IMR-90 (cell line): ENCODE measurements around the gene BTG4. TPM values are rescaled to one million over a fixed set of nuclear protein-coding genes. Genes with fewer than 3 reads are reported as not detected.

Experiments
- ATAC-seq: fragments of 200-7000 bp; cut with Tn5 transposase; 2 replicates; pipeline ENCODE4 v1.9.1; 2020; ENCODE audit warnings: low read depth, mild to moderate bottlenecking, moderate library complexity
- BruUV-seq: library from RNA; stranded (reverse); fragments of 400-500 nt; replicated peaks from 2 replicates; lab custom pipeline; 2021; lab: Mats Ljungman, UMichigan
- CTCF ChIA-PET: fragments of 300-600 bp; formaldehyde crosslinking; extraction: SDS; loops from one replicate; lab custom pipeline; 2021; ENCODE audit warnings: antibody characterized with exemption; lab: Yijun Ruan, JAX
- POLR2A ChIA-PET: fragments of 300-600 bp; sonication (Branson Sonifier 250); formaldehyde crosslinking; loops from one replicate; lab custom pipeline; 2022; ENCODE audit warnings: antibody characterized with exemption; ENCODE audit not compliant: unreplicated experiment; lab: Charles Lee
- DNase-seq: peaks from one replicate; pipeline ENCODE4 v3.0.0; 2013
- H2AFZ ChIP-seq: replicated peaks from 2 replicates; pipeline ENCODE3; 2013; ENCODE audit warnings: low read length, mild to moderate bottlenecking; ENCODE audit not compliant: poor library complexity
- H2AK5ac ChIP-seq: 2 replicates; pipeline ENCODE4 v1.6.1; 2013; ENCODE audit warnings: low read depth, low read length, inconsistent platforms
- H2AK9ac ChIP-seq: replicated peaks from 2 replicates; pipeline ENCODE3; 2013; ENCODE audit warnings: mild to moderate bottlenecking, low read depth, low read length, moderate library complexity; ENCODE audit not compliant: poor library complexity
- H2BK120ac ChIP-seq: 2 replicates; pipeline ENCODE4 v1.6.1; 2013; ENCODE audit warnings: low read depth, low read length, inconsistent platforms
- H2BK15ac ChIP-seq: 3 replicates; pipeline ENCODE4 v1.6.1; 2013; ENCODE audit warnings: low read depth, low read length, inconsistent platforms
- H2BK20ac ChIP-seq: 2 replicates; pipeline ENCODE4 v1.6.1; 2013; ENCODE audit warnings: low read depth, mild to moderate bottlenecking, inconsistent platforms, low read length, moderate library complexity
- H2BK5ac ChIP-seq: 2 replicates; pipeline ENCODE4 v1.6.1; 2013; ENCODE audit warnings: mild to moderate bottlenecking, low read depth, low read length, inconsistent platforms; ENCODE audit not compliant: poor library complexity, severe bottlenecking
- H3K14ac ChIP-seq: replicated peaks from 2 replicates; pipeline ENCODE4 v1.6.1; 2013; ENCODE audit warnings: low read depth, low read length, inconsistent platforms
- H3K18ac ChIP-seq: 2 replicates; pipeline ENCODE4 v1.6.1; 2013; ENCODE audit warnings: low read depth, low read length, control low read depth
- H3K23ac ChIP-seq: 2 replicates; pipeline ENCODE4 v1.6.1; 2013; ENCODE audit warnings: low read depth, low read length, inconsistent platforms
- H3K27ac ChIP-seq: 2 replicates; pipeline ENCODE4 v1.5.1; 2013; ENCODE audit warnings: mild to moderate bottlenecking, control low read depth, low read length; ENCODE audit not compliant: insufficient read depth
- H3K27me3 ChIP-seq: 2 replicates; pipeline ENCODE4 v1.6.1; 2013; ENCODE audit warnings: low read length; ENCODE audit not compliant: control insufficient read depth, insufficient read depth
- H3K36me3 ChIP-seq: 2 replicates; pipeline ENCODE4 v1.6.1; 2013; ENCODE audit warnings: low read length, mixed read lengths; ENCODE audit not compliant: control insufficient read depth, insufficient read depth
- H3K4ac ChIP-seq: 2 replicates; pipeline ENCODE4 v1.6.1; 2013; ENCODE audit warnings: low read depth, low read length, inconsistent platforms
- H3K4me1 ChIP-seq: 2 replicates; pipeline ENCODE4 v1.6.1; 2013; ENCODE audit warnings: low read length, mixed read lengths; ENCODE audit not compliant: control insufficient read depth, insufficient read depth
- H3K4me2 ChIP-seq: 2 replicates; pipeline ENCODE4 v1.6.1; 2013; ENCODE audit warnings: low read depth, mild to moderate bottlenecking, control low read depth, low read length, moderate library complexity
- H3K4me3 ChIP-seq: 2 replicates; pipeline ENCODE4 v1.5.1; 2013; ENCODE audit warnings: low read depth, mild to moderate bottlenecking, control low read depth, low read length, moderate library complexity; ENCODE audit not compliant: insufficient read depth
- H3K56ac ChIP-seq: 2 replicates; pipeline ENCODE4 v1.6.1; 2013; ENCODE audit warnings: low read length, inconsistent platforms; ENCODE audit not compliant: insufficient read depth; ENCODE audit errors: extremely low read depth
- H3K79me1 ChIP-seq, 2 experiments: 2 replicates each; pipeline ENCODE4 v1.6.1; 2013; ENCODE audit warnings: low read length in 2 of 2, inconsistent platforms in 1 of 2, low read depth in 1 of 2
- H3K9ac ChIP-seq: 2 replicates; pipeline ENCODE4 v1.6.1; 2013; ENCODE audit warnings: low read depth, low read length, control low read depth
- H3K9me1 ChIP-seq: 2 replicates; pipeline ENCODE4 v1.6.1; 2013; ENCODE audit warnings: low read length, inconsistent platforms; ENCODE audit not compliant: insufficient read depth
- H3K9me3 ChIP-seq: 2 replicates; pipeline ENCODE4 v1.6.1; 2013; ENCODE audit warnings: low read length; ENCODE audit not compliant: control insufficient read depth, insufficient read depth
- H4K20me1 ChIP-seq: 2 replicates; pipeline ENCODE4 v1.6.1; 2013; ENCODE audit warnings: low read length, inconsistent platforms; ENCODE audit not compliant: insufficient read depth
- H4K5ac ChIP-seq: 2 replicates; pipeline ENCODE4 v1.6.1; 2013; ENCODE audit warnings: mild to moderate bottlenecking, low read depth, low read length, control low read depth
- H4K8ac ChIP-seq, 2 experiments: 2 replicates each; pipeline ENCODE4 v1.6.1; 2013; ENCODE audit warnings: low read depth in 2 of 2, low read length in 2 of 2, control low read depth in 1 of 2, inconsistent platforms in 1 of 2
- H4K91ac ChIP-seq: 2 replicates; pipeline ENCODE4 v1.6.1; 2013; ENCODE audit warnings: low read depth, low read length, inconsistent platforms; ENCODE audit not compliant: insufficient read depth
- BHLHE40 ChIP-seq: fragments of 150-350 bp; IDR thresholded peaks from 2 replicates; pipeline ENCODE4 v1.6.1; 2016; ENCODE audit warnings: mild to moderate bottlenecking, low read depth, low read length
- CHD1 ChIP-seq: IDR thresholded peaks from 2 replicates; pipeline ENCODE4 v1.6.1; 2012; ENCODE audit warnings: low read depth, low read length, improper control_type of control experiment
- CTCF ChIP-seq: conservative IDR thresholded peaks from 2 replicates; pipeline ENCODE4 v1.5.1; 2012; ENCODE audit warnings: mild to moderate bottlenecking, low read depth, low read length, improper control_type of control experiment
- ELK1 ChIP-seq: fragments of 150-350 bp; IDR thresholded peaks from 2 replicates; pipeline ENCODE4 v1.6.1; 2016; ENCODE audit warnings: low read depth, mild to moderate bottlenecking, low read length, moderate library complexity, borderline replicate concordance
- FOS ChIP-seq: fragments of 150-350 bp; IDR thresholded peaks from 2 replicates; pipeline ENCODE4 v1.6.1; 2016; ENCODE audit warnings: low read depth, low read length
- MAZ ChIP-seq: IDR thresholded peaks from 2 replicates; pipeline ENCODE4 v1.6.1; 2012; ENCODE audit warnings: low read depth, mild to moderate bottlenecking, low read length, improper control_type of control experiment, moderate library complexity, borderline replicate concordance
- MXI1 ChIP-seq: IDR thresholded peaks from 2 replicates; pipeline ENCODE4 v1.6.1; 2012; ENCODE audit warnings: low read depth, mild to moderate bottlenecking, low read length, moderate library complexity, borderline replicate concordance
- POLR2A ChIP-seq: IDR thresholded peaks from 2 replicates; pipeline ENCODE4 v1.6.1; 2012; ENCODE audit warnings: mild to moderate bottlenecking, low read depth, low read length
- RCOR1 ChIP-seq: IDR thresholded peaks from 2 replicates; pipeline ENCODE4 v1.6.1; 2012; ENCODE audit warnings: mild to moderate bottlenecking, low read length, improper control_type of control experiment; ENCODE audit not compliant: insufficient replicate concordance
- USF2 ChIP-seq: fragments of 150-350 bp; IDR thresholded peaks from 2 replicates; pipeline ENCODE4 v1.6.1; 2017; ENCODE audit warnings: mild to moderate bottlenecking, antibody characterized with exemption, low read length, low read depth
- WGBS, 2 experiments: methylation state at CpG; one replicate each; pipeline versions ENCODE4 v1.1.5 to v1.1.7; 2013; ENCODE audit warnings: missing lambda C conversion rate in 2 of 2; ENCODE audit not compliant: insufficient read length in 1 of 2; ENCODE audit errors: extremely low coverage in 2 of 2; 5-methylcytosine and 5-hydroxymethylcytosine counted together
- dilution Hi-C: fragments of 300-500 bp; cut with HindIII; formaldehyde crosslinking; loops from one replicate; pipeline ENCODE4 v1.14.3; 2018; ENCODE audit warnings: low sequenced_read_pairs; ENCODE audit not compliant: unreplicated experiment
- in situ Hi-C: fragments of 300-500 bp; cut with MboI; formaldehyde crosslinking; loops from 3 replicates; pipeline ENCODE4 v1.14.3; 2019; ENCODE audit warnings: low sequenced_read_pairs, inconsistent platforms, mixed read lengths
- intact Hi-C: fragments of 100-400 bp; cut with micrococcal nuclease; formaldehyde crosslinking; loops from 2 replicates; pipeline ENCODE4 v1.10.0; 2022
- polyA plus RNA-seq, 3 experiments: library from polyadenylated mRNA; depleted of rRNA; stranded (reverse); fragments of >200 nt; gene quantifications; 2 replicates each; pipeline ENCODE4 v1.2.3, GENCODE V29; 2012; ENCODE audit warnings: low replicate concordance in 1 of 3
- total RNA-seq: library from RNA; depleted of rRNA; stranded (reverse); fragments of >200 nt; gene quantifications from 2 replicates; pipeline ENCODE4 v1.2.3, GENCODE V29; 2012

BTG4 gene
- total and polyA plus RNA-seq, 2 of the 4 experiments (the other 2 are of a cell fraction) = not detected

- no peak overlapping the region for H3K4me2 ChIP-seq
- no peak overlapping the region for H2AK9ac ChIP-seq
- no peak overlapping the region for H2AFZ ChIP-seq
- H3K4ac ChIP-seq = no peak overlapping the region
- no peak overlapping the region for H3K14ac ChIP-seq
- no peak overlapping the region for H3K9ac ChIP-seq
- H4K20me1 ChIP-seq = no peaks in the 10 kb centered on the region
- H3K9me1 ChIP-seq = peaks cover 40% of the 10 kb centered on the region
- H2BK5ac ChIP-seq = peak overlapping the region; percentile 61
- no peak overlapping the region for H2BK15ac ChIP-seq
- peaks cover 53% of the 10 kb centered on the region for H3K36me3 ChIP-seq
- no TSS peak for BruUV-seq
- in situ Hi-C loops = no loop called here
- ATAC-seq (no peak), DNase-seq (no peak)
- dilution Hi-C loops = no loop called here
- intact Hi-C loops = no loop called here
- no peak overlapping the region for H2BK20ac ChIP-seq
- H4K91ac ChIP-seq = no peak overlapping the region
- no peak overlapping the region for H3K27ac ChIP-seq
- CTCF ChIA-PET = interaction anchor here (0.6 kb wide), 1 partner anchor 121 kb away, joined by 3 read pairs; no protein-coding TSS in a partner anchor
- H3K56ac ChIP-seq = no peak overlapping the region
- WGBS, 2 experiments = no CpG with 5 or more reads among the region's 3 CpGs
- H3K18ac ChIP-seq = no peak overlapping the region; the same call in 1 of the 2 replicates
- H3K4me1 ChIP-seq = peaks cover 21% of the 10 kb centered on the region
- H3K9me3 ChIP-seq = no peaks in the 10 kb centered on the region
- no peak overlapping the region for H3K4me3 ChIP-seq
- no peak overlapping the region for H4K8ac ChIP-seq
- no peak overlapping the region for H4K5ac ChIP-seq
- no peaks in the 10 kb centered on the region for H3K27me3 ChIP-seq
- TF ChIP-seq MAZ = no peak
- no peak for TF ChIP-seq USF2
- TF ChIP-seq BHLHE40 = no peak
- TF ChIP-seq FOS = no peak
- no peak for TF ChIP-seq MXI1
- no peak for TF ChIP-seq RCOR1
- no peak for TF ChIP-seq POLR2A
- no peak for TF ChIP-seq CTCF
- no peak for TF ChIP-seq ELK1
- no peak for TF ChIP-seq CHD1
- POLR2A ChIA-PET = no interaction called here
- no peak overlapping the region for H2AK5ac ChIP-seq
- H3K79me1 ChIP-seq = peaks cover 49 to 78% of the 10 kb centered on the region in 2 experiments
- no peak overlapping the region for H2BK120ac ChIP-seq
- H3K23ac ChIP-seq = no peak overlapping the region
Measured at GRCh38 chr11:111549869-111550203, 37.6 kb upstream of the BTG4 start.
